ENCODE data around the gene RWDD4.

DNA sequence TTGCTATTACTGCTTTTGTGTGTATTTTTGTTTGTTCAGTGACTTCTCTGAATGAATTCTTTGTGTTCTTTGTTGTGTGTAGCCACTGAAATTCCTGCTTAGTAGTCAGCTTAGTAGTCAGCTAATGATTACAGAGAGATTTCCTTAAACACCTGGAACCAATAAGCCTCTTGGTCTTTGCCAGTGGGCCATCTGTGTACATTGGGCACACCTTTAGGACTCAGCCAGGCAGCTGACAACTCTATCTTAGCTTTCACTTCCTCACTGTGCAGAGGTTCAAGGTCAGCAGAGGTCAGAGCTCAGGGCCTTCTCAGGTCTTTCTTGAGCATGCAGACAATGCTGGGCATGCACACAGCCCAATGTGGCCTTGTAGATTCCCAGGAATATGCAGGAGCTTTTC, 59.3 kb downstream of the RWDD4 start:
- no peak for TF ChIP-seq POLR2A (IDR thresholded peaks at IDR 0.05)
- TF ChIP-seq, protein P1, sequence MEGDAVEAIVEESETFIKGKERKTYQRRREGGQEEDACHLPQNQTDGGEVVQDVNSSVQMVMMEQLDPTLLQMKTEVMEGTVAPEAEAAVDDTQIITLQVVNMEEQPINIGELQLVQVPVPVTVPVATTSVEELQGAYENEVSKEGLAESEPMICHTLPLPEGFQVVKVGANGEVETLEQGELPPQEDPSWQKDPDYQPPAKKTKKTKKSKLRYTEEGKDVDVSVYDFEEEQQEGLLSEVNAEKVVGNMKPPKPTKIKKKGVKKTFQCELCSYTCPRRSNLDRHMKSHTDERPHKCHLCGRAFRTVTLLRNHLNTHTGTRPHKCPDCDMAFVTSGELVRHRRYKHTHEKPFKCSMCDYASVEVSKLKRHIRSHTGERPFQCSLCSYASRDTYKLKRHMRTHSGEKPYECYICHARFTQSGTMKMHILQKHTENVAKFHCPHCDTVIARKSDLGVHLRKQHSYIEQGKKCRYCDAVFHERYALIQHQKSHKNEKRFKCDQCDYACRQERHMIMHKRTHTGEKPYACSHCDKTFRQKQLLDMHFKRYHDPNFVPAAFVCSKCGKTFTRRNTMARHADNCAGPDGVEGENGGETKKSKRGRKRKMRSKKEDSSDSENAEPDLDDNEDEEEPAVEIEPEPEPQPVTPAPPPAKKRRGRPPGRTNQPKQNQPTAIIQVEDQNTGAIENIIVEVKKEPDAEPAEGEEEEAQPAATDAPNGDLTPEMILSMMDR (IDR thresholded peaks at IDR 0.05) = no peak
